Neuronal stem cell (in vitro differentiated cells): Measurements from ENCODE around the gene MAP1B.

Experiments used
- DNase-seq: peaks from one replicate; pipeline ENCODE4 v3.0.0-alpha.2; 2013; ENCODE audit warnings: low spot score
- H2AFZ ChIP-seq: one replicate; pipeline ENCODE4 v1.6.1; 2013; ENCODE audit warnings: mild to moderate bottlenecking, low read length, inconsistent platforms
- H2AK5ac ChIP-seq: 2 replicates; pipeline ENCODE4 v1.6.1; 2013; ENCODE audit warnings: low read depth, mild to moderate bottlenecking, inconsistent platforms, low read length, moderate library complexity, mixed read lengths
- H2BK120ac ChIP-seq: 2 replicates; pipeline ENCODE4 v1.6.1; 2013; ENCODE audit warnings: low read depth, mild to moderate bottlenecking, inconsistent platforms, low read length, moderate library complexity, mixed read lengths
- H2BK12ac ChIP-seq: one replicate; pipeline ENCODE4 v1.6.1; 2013; ENCODE audit warnings: low read length, inconsistent platforms
- H2BK15ac ChIP-seq: 2 replicates; pipeline ENCODE4 v1.6.1; 2013; ENCODE audit warnings: mild to moderate bottlenecking, low read length, inconsistent platforms, mixed read lengths
- H2BK5ac ChIP-seq: one replicate; pipeline ENCODE4 v1.6.1; 2013; ENCODE audit warnings: inconsistent platforms, mild to moderate bottlenecking, low read length, moderate library complexity
- H3K14ac ChIP-seq: one replicate; pipeline ENCODE4 v1.6.1; 2013; ENCODE audit warnings: low read length, inconsistent platforms
- H3K18ac ChIP-seq: 2 replicates; pipeline ENCODE4 v1.6.1; 2013; ENCODE audit warnings: low read length, inconsistent platforms
- H3K23ac ChIP-seq: 2 replicates; pipeline ENCODE4 v1.6.1; 2013; ENCODE audit warnings: low read depth, mild to moderate bottlenecking, mixed read lengths, low read length, inconsistent platforms; ENCODE audit not compliant: poor library complexity
- H3K27ac ChIP-seq: replicated peaks from 3 replicates; pipeline ENCODE4 v1.5.1; 2013; ENCODE audit warnings: low read length, inconsistent platforms
- H3K27me3 ChIP-seq, 3 experiments: 2 replicates each; pipeline ENCODE4 v1.6.1; 2013; ENCODE audit warnings: low read length in 3 of 3, mild to moderate bottlenecking in 2 of 3, inconsistent platforms in 1 of 3, low read depth in 1 of 3, mixed read lengths in 1 of 3, moderate library complexity in 1 of 3; ENCODE audit not compliant: control insufficient read depth in 3 of 3, insufficient read depth in 3 of 3
- H3K36me3 ChIP-seq, 2 donors: replicated peaks in 1 of 2; 2 replicates each; pipeline ENCODE4 v1.6.1; 2013; ENCODE audit warnings: low read length in 2 of 2; ENCODE audit not compliant: control insufficient read depth in 2 of 2, insufficient read depth in 2 of 2
- H3K4ac ChIP-seq: 2 replicates; pipeline ENCODE4 v1.6.1; 2013; ENCODE audit warnings: inconsistent platforms, mild to moderate bottlenecking, low read length, moderate library complexity
- H3K4me1 ChIP-seq, 2 donors: 1 replicate in 1 of 2; 2 replicates in 1 of 2; pipeline ENCODE4 v1.6.1; 2013; ENCODE audit warnings: low read length in 2 of 2, low read depth in 1 of 2; ENCODE audit not compliant: control insufficient read depth in 2 of 2, insufficient read depth in 1 of 2
- H3K4me2 ChIP-seq: one replicate; pipeline ENCODE4 v1.6.1; 2013; ENCODE audit warnings: mild to moderate bottlenecking, low read length, inconsistent platforms; ENCODE audit not compliant: insufficient read depth, poor library complexity, severe bottlenecking
- H3K4me3 ChIP-seq, 2 donors: 2 replicates each; pipeline ENCODE4 v1.5.1; 2013; ENCODE audit warnings: low read length in 2 of 2, mild to moderate bottlenecking in 2 of 2, inconsistent platforms in 1 of 2, moderate library complexity in 1 of 2
- H3K79me1 ChIP-seq: one replicate; pipeline ENCODE4 v1.6.1; 2013; ENCODE audit warnings: low read depth, mild to moderate bottlenecking, inconsistent platforms, low read length, moderate library complexity
- H3K9ac ChIP-seq: one replicate; pipeline ENCODE4 v1.6.1; 2013; ENCODE audit warnings: mild to moderate bottlenecking, low read depth, low read length, inconsistent platforms; ENCODE audit not compliant: poor library complexity
- H3K9me3 ChIP-seq, 2 donors: replicated peaks in 1 of 2; 2 replicates each; pipeline versions ENCODE3 to v1.6.1; 2013; ENCODE audit warnings: low read length in 2 of 2, mild to moderate bottlenecking in 2 of 2, inconsistent platforms in 1 of 2, low read depth in 1 of 2, mixed read lengths in 1 of 2, moderate library complexity in 1 of 2; ENCODE audit not compliant: control insufficient read depth in 2 of 2, insufficient read depth in 1 of 2
- H4K8ac ChIP-seq: one replicate; pipeline ENCODE4 v1.6.1; 2013; ENCODE audit warnings: low read depth, mild to moderate bottlenecking, inconsistent platforms, low read length, moderate library complexity
- H4K91ac ChIP-seq: one replicate; pipeline ENCODE4 v1.6.1; 2013; ENCODE audit warnings: low read length, low read depth, mild to moderate bottlenecking, inconsistent platforms; ENCODE audit not compliant: poor library complexity
- WGBS, 2 donors: extraction: QIAGEN DNeasy Blood & Tissue Kit; methylation state at CpG; one replicate each; pipeline ENCODE4 v1.1.7; 2013; ENCODE audit warnings: missing lambda C conversion rate in 2 of 2, mixed read lengths in 1 of 2; ENCODE audit not compliant: insufficient read length in 2 of 2, insufficient replicate concordance in 1 of 2; ENCODE audit errors: extremely low coverage in 2 of 2; 5-methylcytosine and 5-hydroxymethylcytosine counted together

Gene MAP1B

DNA sequence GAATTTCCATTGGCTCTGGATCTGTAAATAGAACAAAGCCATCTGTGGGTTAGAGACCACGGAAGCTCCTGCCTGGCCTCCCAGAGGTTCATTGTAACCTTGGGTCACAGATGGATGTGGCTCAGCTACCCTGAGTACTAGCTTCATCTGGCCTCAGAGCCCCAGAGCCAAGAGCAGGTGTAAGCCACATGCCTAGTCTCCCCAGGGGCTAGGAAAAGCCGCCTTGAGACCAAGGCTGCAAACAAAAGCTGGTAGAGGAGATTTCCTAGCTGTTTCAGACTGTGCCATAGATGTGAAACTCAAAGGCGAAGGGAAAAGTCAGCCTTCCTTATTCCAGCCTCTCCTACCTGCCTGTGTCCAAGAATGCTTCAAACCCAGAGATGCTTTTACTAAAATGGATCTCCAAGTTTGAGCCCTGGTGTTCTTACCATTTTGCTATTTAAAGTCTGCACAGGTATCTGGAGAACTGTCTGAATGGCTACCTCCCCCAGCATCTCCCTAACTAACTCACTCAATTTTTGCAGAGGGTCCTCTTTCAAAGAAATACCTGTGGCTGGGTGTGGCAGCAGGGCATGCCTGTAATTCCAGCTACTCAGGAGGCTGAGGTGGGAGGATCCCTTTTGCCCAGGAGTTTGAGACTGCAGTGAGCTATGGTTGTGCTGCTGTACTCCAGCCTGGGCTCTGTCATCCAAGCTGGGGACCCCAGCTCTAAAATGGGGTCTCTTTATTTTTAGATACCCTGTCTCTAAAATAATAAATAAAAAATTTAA, 42.3 kb upstream of the MAP1B start:
- no peaks in the 10 kb centered on the region for H3K9me3 ChIP-seq
- no peak overlapping the region for H3K4ac ChIP-seq
- H3K4me1 ChIP-seq = peaks cover 24 to 30% of the 10 kb centered on the region in 2 donors
- no peak overlapping the region for H3K23ac ChIP-seq
- no peak overlapping the region for H2AK5ac ChIP-seq
- no peak overlapping the region for H3K18ac ChIP-seq
- H3K79me1 ChIP-seq = no peaks in the 10 kb centered on the region
- no peak overlapping the region for H2BK5ac ChIP-seq
- WGBS, 2 donors = no CpG with 5 or more reads among the region's 3 CpGs
- H3K27me3 ChIP-seq = no peaks in the 10 kb centered on the region
- no peak overlapping the region for H3K14ac ChIP-seq
- DNase-seq = no peak
- H4K91ac ChIP-seq = no peak overlapping the region
- H3K27ac ChIP-seq = no peak overlapping the region
- no peak overlapping the region for H4K8ac ChIP-seq
- no peak overlapping the region for H2BK15ac ChIP-seq
- H2BK12ac ChIP-seq = no peak overlapping the region
- H2AFZ ChIP-seq = no peak overlapping the region
- no peak overlapping the region for H3K4me3 ChIP-seq
- no peak overlapping the region for H3K4me2 ChIP-seq
- H2BK120ac ChIP-seq = no peak overlapping the region
- H3K9ac ChIP-seq = no peak overlapping the region
- no peaks in the 10 kb centered on the region for H3K36me3 ChIP-seq

DNA sequence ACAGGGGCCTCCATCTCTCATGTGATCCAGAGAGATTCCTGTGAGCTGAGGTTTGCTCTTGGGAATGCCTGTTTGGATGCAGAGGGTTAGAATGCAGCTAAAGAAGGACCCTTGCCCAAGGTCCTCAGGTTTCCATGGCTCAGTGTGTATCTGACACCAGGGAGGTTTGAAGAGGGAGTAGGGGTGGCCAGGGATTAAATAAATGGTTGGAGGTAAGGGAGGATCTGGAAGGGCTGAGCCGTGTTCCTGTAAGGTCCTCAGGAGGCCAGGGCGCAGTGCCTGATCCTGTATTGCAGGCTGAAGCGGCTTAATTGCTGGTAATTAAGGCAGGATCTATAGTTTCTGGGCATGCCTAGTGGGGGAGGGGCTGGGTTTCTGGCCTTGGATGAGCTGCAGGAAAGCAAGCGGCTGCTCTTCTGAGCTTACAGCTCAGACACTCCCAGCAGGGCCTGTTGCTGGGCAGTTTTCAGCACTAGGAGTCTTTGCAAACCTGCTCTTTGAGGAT, 41.5 kb upstream of the MAP1B start:
- Histone ChIP-seq H3K79me1 (no peaks in the 10 kb centered on the region), H2BK5ac (no peak overlapping the region), H3K23ac (no peak overlapping the region), H4K8ac (no peak overlapping the region), H2BK15ac (peak overlapping the region; percentile 26), H3K4ac (no peak overlapping the region), H3K36me3 (no peaks in the 10 kb centered on the region), H3K9me3 (no peaks in the 10 kb centered on the region), H2AFZ (peak overlapping the region; percentile 69), H3K18ac (peak overlapping the region; percentile 50), H2BK12ac (no peak overlapping the region), H2BK120ac (no peak overlapping the region), H3K27me3 (no peaks in the 10 kb centered on the region), H3K4me1 (peaks cover 26 to 30% of the 10 kb centered on the region in 2 donors), H3K14ac (no peak overlapping the region), H3K4me3 (no peak overlapping the region), H3K9ac (peak overlapping the region; percentile 38), H2AK5ac (no peak overlapping the region), H3K4me2 (peak overlapping the region; percentile 45), H3K27ac (peak overlapping the region; percentile 74), H4K91ac (no peak overlapping the region)
- no CpG with 5 or more reads among the region's 4 CpGs for WGBS, 2 donors
- peak; percentile 77 for DNase-seq

DNA sequence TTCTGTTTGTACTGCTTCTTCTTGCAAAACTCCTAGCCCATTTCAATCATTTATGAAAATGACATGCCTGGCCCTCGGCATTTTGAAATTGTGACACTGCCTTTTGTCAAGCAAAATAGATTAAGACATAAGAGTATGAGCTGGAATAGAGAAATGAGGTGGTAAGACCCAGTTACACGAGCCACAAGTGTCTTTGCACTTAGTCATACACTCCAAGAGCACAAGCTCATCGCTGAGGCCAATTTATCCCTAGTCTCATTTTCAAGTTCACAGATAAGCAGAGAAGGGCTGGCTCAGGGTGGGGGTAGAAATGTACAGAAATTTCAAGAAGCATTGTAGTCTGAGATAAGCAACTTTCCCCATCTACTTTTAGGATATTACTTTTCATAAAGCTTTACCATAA, 40.6 kb upstream of the MAP1B start:
- no CpG with 5 or more reads among the region's 3 CpGs for WGBS, 2 donors
- Histone ChIP-seq H2AK5ac (no peak overlapping the region), H2BK12ac (no peak overlapping the region), H3K18ac (no peak overlapping the region), H3K23ac (no peak overlapping the region), H2BK15ac (no peak overlapping the region), H3K79me1 (no peaks in the 10 kb centered on the region), H2BK5ac (no peak overlapping the region), H3K4me2 (no peak overlapping the region), H4K91ac (no peak overlapping the region), H2AFZ (no peak overlapping the region), H3K4ac (no peak overlapping the region), H3K9me3 (no peaks in the 10 kb centered on the region), H2BK120ac (no peak overlapping the region), H3K4me3 (no peak overlapping the region), H3K36me3 (no peaks in the 10 kb centered on the region), H3K27me3 (no peaks in the 10 kb centered on the region), H3K27ac (peak overlapping the region; percentile 15), H4K8ac (no peak overlapping the region), H3K9ac (no peak overlapping the region), H3K4me1 (peaks cover 26 to 30% of the 10 kb centered on the region in 2 donors), H3K14ac (no peak overlapping the region)
- DNase-seq = no peak

GRCh38 chr5:72067682-72068470, 39.4 kb upstream of the MAP1B start:
- no peak overlapping the region for H4K8ac ChIP-seq
- no peak overlapping the region for H3K14ac ChIP-seq
- no peak overlapping the region for H2BK15ac ChIP-seq
- WGBS, 2 donors = no CpG with 5 or more reads among the region's 5 CpGs
- no peak overlapping the region for H4K91ac ChIP-seq
- no peaks in the 10 kb centered on the region for H3K9me3 ChIP-seq
- peak overlapping the region; percentile 12 for H3K4me2 ChIP-seq
- no peak overlapping the region for H2AK5ac ChIP-seq
- H3K9ac ChIP-seq = no peak overlapping the region
- no peak overlapping the region for H2BK5ac ChIP-seq
- H3K79me1 ChIP-seq = no peaks in the 10 kb centered on the region
- no peak overlapping the region for H3K23ac ChIP-seq
- no peak overlapping the region for H3K27ac ChIP-seq
- no peak for DNase-seq
- H2AFZ ChIP-seq = peak overlapping the region; percentile 5
- no peaks in the 10 kb centered on the region for H3K27me3 ChIP-seq
- H3K4me3 ChIP-seq = no peak overlapping the region
- no peak overlapping the region for H3K18ac ChIP-seq
- H2BK120ac ChIP-seq = no peak overlapping the region
- no peak overlapping the region for H2BK12ac ChIP-seq
- no peaks in the 10 kb centered on the region for H3K36me3 ChIP-seq
- H3K4ac ChIP-seq = no peak overlapping the region
- H3K4me1 ChIP-seq = peaks cover 26 to 30% of the 10 kb centered on the region in 2 donors
